ENCODE measurements around the gene KIF15.

Gene KIF15

GRCh38 chr3:44734646-44735168 lies 26.9 kb upstream of the KIF15 start:
- no peak for DNase-seq (ENCODE audit: low read depth)
- no peak overlapping the region for H3K4me3 ChIP-seq (ENCODE audit: control insufficient read depth, low read depth, low read length)
- TF ChIP-seq, protein P1, sequence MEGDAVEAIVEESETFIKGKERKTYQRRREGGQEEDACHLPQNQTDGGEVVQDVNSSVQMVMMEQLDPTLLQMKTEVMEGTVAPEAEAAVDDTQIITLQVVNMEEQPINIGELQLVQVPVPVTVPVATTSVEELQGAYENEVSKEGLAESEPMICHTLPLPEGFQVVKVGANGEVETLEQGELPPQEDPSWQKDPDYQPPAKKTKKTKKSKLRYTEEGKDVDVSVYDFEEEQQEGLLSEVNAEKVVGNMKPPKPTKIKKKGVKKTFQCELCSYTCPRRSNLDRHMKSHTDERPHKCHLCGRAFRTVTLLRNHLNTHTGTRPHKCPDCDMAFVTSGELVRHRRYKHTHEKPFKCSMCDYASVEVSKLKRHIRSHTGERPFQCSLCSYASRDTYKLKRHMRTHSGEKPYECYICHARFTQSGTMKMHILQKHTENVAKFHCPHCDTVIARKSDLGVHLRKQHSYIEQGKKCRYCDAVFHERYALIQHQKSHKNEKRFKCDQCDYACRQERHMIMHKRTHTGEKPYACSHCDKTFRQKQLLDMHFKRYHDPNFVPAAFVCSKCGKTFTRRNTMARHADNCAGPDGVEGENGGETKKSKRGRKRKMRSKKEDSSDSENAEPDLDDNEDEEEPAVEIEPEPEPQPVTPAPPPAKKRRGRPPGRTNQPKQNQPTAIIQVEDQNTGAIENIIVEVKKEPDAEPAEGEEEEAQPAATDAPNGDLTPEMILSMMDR (IDR thresholded peaks at IDR 0.05; ENCODE audit: control insufficient read depth, insufficient read depth, low read depth, low read length, missing control alignments) = no peak

GRCh38 chr3:44761101-44761423 lies 532 bp upstream of the KIF15 start:
- peak overlapping the region; percentile 70 for H3K4me3 ChIP-seq (ENCODE audit: control insufficient read depth, low read depth, low read length)
- TF ChIP-seq, protein P1 (IDR thresholded peaks at IDR 0.05; ENCODE audit: control insufficient read depth, insufficient read depth, low read depth, low read length, missing control alignments) = no peak
- no peak for DNase-seq (ENCODE audit: low read depth)

- DNase-seq (ENCODE audit: low read depth) = no peak
- H3K4me3 ChIP-seq (ENCODE audit: control insufficient read depth, low read depth, low read length) = peak overlapping the region; percentile 70
- TF ChIP-seq, protein P1 (IDR thresholded peaks at IDR 0.05; ENCODE audit: control insufficient read depth, insufficient read depth, low read depth, low read length, missing control alignments) = no peak
Measured at GRCh38 chr3:44762170-44762677, 630 bp downstream of the KIF15 start.

DNA sequence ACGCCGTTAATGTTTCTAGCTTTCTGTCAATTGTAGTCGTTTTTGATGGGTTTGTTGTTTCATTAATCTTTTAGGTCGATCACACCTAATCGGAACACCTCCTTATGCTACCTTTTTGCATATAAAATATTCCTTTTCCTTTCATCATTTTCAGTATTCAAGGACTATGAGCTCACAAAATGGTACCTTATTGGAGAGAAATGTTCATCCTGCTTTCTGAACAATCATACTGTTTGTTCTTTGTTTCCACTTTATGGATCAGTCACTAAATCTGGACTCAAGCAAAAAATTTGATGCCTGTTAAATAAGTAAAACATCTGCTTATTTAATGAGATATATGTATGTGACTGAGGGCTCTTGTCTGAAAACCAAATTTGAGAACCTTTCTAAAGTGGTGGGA lies 1.1 kb downstream of the KIF15 start:
- DNase-seq (ENCODE audit: low read depth) = no peak
- TF ChIP-seq, protein P1 (IDR thresholded peaks at IDR 0.05; ENCODE audit: control insufficient read depth, insufficient read depth, low read depth, low read length, missing control alignments) = no peak
- H3K4me3 ChIP-seq (ENCODE audit: control insufficient read depth, low read depth, low read length) = peak overlapping the region; percentile 70

DNA sequence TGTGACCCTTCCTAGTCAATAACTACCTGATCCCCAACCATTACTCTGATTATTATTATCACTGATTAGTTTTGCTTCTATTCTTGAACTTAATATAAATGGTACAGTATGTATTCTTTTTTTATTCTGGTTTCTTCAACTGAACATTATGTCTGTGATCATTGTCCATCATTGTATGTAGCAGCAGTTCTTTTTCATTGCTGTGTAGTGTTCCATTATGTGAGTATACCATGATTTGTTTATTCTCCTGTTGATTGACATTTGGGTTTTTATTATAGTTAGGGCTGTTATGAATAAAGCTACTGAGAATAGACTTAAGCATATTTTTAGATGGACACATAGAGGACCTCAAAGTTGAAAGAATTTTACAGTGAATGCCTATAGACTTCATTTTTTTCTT lies 2.7 kb downstream of the KIF15 start:
- TF ChIP-seq, protein P1 (IDR thresholded peaks at IDR 0.05; ENCODE audit: control insufficient read depth, insufficient read depth, low read depth, low read length, missing control alignments) = no peak
- no peak overlapping the region for H3K4me3 ChIP-seq (ENCODE audit: control insufficient read depth, low read depth, low read length)

DNA sequence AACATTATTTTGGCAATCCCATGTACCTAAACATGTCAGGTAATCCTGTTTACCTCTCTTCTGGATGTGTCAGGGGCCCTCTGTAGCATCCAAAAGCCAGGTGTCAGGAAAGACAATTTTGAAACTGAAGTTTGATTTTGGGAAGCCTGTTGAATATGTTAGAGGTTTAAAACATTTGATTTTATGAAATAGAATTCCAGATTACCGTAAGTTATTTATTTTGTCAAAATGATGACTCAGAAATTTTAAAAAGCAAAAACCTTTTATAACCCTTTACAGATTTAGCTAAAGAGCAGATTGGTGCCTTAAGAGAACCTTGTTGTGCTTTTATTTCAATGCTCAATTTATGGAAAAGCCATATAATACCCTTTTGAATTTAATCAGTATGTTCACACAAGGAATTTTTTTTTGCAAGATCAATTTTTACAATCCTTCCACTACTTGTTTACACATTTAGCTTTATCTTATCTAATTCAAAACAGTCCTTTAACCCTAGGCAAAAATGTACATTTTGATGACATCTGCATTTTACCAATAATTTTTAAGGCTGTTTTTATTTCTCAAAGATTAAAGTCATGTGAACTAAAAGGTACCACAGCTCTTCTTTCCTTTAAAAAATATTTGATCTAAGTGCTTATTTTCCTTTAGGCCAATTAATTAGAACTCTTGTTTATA lies 10.0 kb downstream of the KIF15 start:
- H3K4me3 ChIP-seq (ENCODE audit: control insufficient read depth, low read depth, low read length) = no peak overlapping the region
- DNase-seq (ENCODE audit: low read depth) = no peak
- TF ChIP-seq, protein P1 (IDR thresholded peaks at IDR 0.05; ENCODE audit: control insufficient read depth, insufficient read depth, low read depth, low read length, missing control alignments) = no peak

More for the DNA sequence above, 2.7 kb downstream of the KIF15 start:
- no peak for DNase-seq (ENCODE audit: low read depth)
